MM.1S (cell line): ENCODE results near the gene SLC1A7.

ENCODE experiments used
- CTCF ChIP-seq: fragments of 300-600 bp; sonication (generic); IDR thresholded peaks from 2 replicates; pipeline ENCODE4 v1.5.1; 2016; ENCODE audit warnings: antibody characterized with exemption, low read length, mixed read lengths
- EZH2 ChIP-seq: fragments of 300-600 bp; sonication (generic); optimal IDR thresholded peaks from 2 replicates; pipeline ENCODE3; 2017; ENCODE audit warnings: low read depth, mild to moderate bottlenecking, antibody characterized with exemption, low read length, mixed read lengths
- EZH2phosphoT487 ChIP-seq: fragments of 300-600 bp; sonication (generic); IDR thresholded peaks from 2 replicates; pipeline ENCODE4 v1.6.1; 2018; ENCODE audit warnings: antibody characterized with exemption, low read length

GRCh38 chr1:53174971-53175913 lies 32.8 kb upstream of the SLC1A7 start:
- TF ChIP-seq EZH2 (no peak), CTCF (no peak), EZH2phosphoT487 (no peak)
